ENCODE measurements around the gene SURF6.

The SURF6 gene

GRCh38 chr9:133282464-133283238 lies 53.3 kb downstream of the SURF6 start:
- DNase-seq = no peak

GRCh38 chr9:133280392-133280791 lies 55.6 kb downstream of the SURF6 start:
- no peak for DNase-seq
